ENCODE measurements around the gene TEKTIP1. TPM values are rescaled to one million over a fixed set of nuclear protein-coding genes. Genes with fewer than 3 reads are reported as not detected.

Gene TEKTIP1
- 1 to 10 TPM in 1 of 2 donors, under 1 TPM in 1; 0.90 to 2.6 TPM for total RNA-seq
- long read RNA-seq, donor 1 = 0 reads
- long read RNA-seq, donor 2 = 0 reads

DNA sequence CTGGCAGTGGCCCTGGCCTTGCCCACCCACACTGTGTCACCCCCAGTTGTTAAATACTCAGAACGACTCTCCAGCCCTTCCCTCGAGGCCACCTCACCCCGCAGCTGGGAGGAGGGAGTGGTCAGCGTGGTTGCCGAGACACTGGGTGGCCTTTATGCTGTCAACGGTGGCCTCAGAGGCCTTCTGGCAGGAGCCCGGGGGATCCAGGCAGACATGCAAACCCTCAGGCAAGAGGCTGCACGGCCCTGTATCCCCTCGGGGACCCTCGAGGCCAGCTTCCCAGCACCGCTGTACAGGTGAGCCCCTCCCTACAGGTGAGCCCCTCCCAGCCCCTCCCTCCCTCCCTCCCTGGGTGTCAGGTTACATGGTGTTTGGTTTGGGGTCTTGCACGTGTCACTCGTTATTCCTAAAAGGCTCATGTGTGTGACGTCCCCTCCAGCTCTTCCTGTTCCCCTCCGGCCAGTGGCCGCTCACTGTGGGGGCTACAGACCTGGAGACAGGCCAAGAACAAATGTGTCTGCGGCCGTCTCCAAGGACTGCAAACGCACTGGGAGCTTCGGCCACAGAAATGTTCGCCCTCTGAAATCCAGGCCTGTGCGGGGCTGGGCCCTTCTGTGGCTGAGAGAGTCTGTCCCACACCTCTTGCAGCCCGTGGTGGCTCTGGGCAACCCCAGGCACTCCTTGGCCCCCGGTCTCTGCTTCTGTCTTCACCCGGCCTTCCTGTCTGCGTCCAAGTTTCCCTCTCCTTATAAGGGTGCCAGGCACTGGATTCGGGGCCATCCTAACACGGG is at the start of gene TEKTIP1:
Gene TEKTIP1 (plus strand): TSS at position 210 of the 791 bp plus-strand sequence. CDS start 4 bp downstream, at position 214.
- DNase-seq (ENCODE audit: low spot score) = no peak
- intact Hi-C loops (cut with DNase I) = no loop called here

DNA sequence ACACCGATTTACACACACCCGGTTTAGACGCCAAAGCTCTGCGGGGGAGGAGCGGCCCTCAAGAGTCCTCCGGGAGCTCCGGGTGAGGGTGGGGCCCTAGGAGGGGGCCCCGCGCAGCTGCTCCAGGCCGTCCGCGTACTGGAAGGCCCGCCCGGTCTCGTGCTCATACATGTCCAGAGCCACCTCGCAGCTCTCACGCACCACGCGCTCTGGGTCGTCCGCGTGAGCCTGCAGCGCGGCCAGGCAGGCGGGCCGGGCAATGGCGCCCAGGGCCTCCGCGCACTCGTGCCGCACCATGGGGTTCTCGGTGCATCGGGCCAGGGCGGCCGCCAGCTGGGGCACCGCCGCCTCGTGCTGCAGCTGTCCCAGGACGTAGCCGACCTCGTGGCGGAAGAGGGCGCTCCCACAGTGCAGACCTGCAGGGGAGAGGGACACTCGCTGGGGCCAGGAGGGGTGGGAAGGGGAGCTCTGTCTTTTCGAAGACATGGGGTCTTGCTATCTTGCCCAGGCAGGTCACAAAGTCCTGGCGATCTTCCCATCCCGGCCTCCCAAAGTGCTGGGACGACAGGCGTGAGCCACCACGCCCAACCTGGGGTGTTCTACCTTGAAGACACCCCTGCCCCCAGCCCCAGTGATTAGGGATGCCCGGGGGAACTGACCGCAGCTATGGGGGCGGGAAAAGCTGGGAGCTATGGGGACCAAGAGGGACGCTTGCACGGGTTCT is 47.4 kb upstream of the TEKTIP1 start:
- intact Hi-C loops (cut with DNase I) = no loop called here
- DNase-seq (ENCODE audit: low spot score) = no peak

DNA sequence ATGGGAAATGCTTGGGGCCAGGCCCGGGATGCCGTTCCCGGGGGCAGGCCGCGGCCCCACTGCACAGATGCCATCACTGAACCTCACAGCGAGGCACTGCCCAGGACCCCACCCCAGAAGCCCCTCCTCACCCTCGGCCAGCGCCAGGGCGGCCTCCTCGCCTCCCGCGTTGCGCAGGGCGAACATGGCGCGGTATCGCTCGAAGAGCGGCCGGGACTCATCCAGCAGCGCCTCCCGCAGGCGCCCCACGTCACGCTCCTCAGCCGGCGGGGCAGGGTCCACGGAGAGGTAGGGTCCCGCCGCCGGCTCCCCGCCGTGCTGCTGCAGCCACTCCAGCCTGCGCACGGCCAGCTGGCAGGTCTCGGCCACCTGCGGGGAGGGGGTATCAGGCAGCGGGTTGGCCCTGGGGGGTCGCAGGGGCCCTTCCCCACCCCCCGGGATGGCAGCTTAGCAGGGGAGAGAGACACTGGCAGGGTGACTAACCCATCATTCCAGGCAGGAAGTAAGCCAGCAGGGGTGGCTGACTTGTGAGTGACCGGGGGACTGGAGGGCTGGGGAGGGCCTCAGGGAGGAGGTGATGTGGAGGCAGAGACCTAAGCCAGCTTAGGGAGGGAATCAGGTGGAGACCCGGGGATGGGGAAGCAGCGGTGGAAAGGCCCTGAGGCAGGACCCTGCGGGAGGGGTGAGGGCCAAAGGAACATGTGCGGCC is 46.7 kb upstream of the TEKTIP1 start:
- DNase-seq (ENCODE audit: low spot score) = no peak
- intact Hi-C loops (cut with DNase I) = no loop called here

DNA sequence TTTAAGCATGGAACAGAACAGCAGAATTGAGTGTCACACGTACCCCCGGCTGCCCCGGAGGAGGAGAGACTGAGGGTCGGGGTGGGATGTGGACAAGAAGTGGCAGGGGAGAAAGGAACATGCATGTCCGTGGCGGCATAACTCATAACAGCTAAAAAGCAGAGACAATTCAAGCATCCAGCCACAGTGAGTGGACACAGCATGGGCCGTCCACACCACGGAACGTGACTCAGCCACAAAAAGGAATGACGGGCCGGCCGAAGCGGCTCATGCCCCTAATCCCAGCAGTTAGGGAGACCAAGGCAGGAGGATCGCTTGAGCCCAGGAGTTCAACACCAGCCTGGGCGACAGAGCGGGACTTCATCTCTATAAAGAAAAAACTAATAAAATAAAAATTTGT is 46.1 kb upstream of the TEKTIP1 start:
- DNase-seq (ENCODE audit: low spot score) = no peak
- intact Hi-C loops (cut with DNase I) = no loop called here

DNA sequence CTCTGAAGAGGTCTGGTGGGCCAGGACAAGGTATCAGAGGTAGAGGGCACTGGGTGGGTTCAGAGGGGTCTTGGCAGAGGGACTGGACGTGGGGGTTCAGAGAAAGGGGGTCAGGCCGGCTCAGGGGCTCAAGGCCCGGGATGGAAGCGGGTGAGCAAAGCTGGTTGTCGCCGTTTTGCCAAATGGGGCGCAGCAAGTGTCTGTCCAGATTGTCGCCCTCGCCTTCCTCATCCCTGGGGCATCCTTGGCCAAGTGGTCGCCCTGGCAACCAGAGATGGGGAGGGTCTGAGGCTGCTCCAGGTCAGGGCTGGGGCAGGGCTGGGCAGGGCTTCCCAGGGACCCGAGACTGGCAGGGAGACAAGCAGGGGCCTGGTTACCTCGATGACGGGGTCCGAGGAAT is 45.3 kb upstream of the TEKTIP1 start:
- DNase-seq (ENCODE audit: low spot score) = no peak
- intact Hi-C loops (cut with DNase I) = no loop called here

DNA sequence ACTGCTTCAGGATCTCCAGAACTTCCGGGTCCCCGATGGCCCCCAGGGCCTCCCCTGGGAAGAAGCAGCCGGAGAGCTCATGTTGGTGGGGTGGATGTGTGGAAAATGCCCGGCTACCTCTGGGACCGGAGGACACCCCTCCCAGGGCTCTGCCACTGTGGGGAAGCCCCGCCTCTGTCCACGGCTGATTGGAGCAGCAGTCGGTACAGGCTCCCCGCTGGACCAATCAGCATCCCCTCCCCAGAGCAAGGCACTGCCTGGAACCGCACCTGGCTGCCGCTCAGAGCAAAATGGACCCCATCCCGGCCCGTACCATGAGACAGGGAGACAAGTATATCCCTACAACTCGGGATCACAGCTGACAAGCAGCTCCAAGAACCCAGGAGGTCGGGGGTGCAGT is 44.9 kb upstream of the TEKTIP1 start:
- intact Hi-C loops (cut with DNase I) = no loop called here
- no peak for DNase-seq (ENCODE audit: low spot score)

DNA sequence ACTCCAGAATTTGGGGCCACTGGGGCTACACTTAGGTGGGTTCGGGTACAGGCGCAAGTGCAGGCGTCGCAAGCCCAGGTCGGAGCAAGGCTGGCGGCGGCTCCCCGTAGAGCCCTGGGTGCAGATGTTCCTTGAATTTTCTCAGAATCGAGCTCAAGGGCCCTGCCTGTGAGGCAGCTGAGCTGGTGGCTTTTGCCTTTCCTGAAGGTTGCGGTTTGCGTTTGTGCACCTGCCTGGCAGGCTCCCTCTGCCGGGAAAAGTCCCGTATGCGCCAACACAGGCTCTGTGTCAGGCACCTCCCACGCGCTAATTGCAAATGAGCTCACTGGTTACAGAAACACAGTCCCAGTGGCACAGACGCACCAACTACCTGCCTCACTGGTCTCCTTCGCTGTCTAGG is 44.4 kb upstream of the TEKTIP1 start:
- intact Hi-C loops (cut with DNase I) = no loop called here

DNA sequence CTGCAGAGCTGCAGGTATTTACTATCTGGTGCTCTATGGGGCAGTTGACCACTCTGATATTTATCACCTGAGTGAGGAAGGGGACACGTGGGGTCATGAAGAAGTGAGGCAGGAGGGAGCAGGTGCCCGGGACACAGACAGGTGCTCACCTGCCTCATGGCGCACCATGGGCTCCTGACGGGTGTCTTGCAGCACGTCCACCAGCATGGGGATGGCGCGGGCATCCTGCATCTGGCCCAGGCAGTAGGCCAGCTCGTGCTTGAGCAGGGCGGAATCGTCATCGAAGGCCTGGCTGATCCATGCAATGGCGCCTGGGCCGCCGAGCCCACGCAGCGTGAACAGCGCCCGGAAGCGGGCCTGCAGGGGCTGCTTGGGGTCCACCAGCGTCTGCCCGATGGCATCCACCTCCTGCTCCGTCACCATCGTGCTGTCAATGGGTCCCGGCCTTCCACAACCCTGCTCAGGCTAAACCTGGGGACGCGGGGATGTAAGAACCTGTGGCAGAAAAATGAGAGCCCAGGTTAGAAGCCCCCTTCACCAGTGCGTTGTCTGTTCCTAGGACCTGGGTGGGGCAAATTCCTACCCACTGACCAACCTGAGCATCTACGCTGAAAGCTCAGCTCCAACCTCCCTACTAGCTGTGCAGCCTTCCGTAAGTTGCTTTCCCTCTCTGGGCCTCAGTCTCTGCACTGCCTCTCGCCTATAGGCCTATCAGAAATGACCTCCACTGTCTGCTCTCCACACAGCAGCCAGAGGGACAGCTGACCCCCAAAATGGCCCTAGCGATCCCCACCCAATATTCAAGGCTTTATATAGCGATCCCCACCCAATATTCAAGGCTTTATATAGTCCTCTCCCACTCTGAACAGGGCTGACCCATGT is 42.3 kb upstream of the TEKTIP1 start:
- DNase-seq (ENCODE audit: low spot score) = no peak
- intact Hi-C loops (cut with DNase I) = no loop called here

More for the DNA sequence above, 44.4 kb upstream of the TEKTIP1 start:
- no peak for DNase-seq (ENCODE audit: low spot score)

DNA sequence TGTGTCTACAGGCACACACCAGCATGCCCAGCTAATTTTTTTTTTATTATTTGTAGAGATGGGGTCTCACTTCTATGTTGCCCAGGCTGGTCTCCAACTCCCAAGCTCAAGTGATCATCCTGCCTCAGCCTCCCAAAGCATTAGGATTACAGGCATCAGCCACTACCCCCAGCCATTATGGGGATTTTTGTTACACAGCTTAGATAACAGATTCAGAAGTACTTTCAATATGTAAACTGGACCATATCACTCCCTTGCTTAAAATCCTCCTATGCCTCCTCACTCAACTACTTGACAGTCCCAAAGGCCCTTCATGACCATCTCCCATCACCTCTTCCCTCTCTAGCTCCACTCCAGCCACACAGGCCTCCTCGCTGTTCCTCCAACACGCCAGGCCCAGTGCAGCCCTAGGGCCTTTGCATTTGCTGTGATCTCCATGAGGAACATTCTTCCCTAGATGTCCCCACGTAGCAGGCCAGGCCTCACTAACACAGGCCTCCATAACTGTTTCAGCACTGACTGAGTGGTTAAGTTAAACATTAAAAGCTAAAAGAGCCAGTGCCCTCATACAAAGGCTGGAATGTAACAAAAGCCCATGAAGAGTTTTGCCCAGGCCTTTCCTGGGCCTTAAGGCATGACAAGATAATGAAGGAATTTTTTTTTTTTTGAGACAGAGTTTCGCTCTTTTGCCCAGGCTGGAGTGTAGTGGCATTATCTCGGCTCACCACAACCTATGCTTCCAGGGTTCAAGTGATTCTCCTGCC is 41.0 kb upstream of the TEKTIP1 start:
- no peak for DNase-seq (ENCODE audit: low spot score)
- intact Hi-C loops (cut with DNase I) = no loop called here

DNA sequence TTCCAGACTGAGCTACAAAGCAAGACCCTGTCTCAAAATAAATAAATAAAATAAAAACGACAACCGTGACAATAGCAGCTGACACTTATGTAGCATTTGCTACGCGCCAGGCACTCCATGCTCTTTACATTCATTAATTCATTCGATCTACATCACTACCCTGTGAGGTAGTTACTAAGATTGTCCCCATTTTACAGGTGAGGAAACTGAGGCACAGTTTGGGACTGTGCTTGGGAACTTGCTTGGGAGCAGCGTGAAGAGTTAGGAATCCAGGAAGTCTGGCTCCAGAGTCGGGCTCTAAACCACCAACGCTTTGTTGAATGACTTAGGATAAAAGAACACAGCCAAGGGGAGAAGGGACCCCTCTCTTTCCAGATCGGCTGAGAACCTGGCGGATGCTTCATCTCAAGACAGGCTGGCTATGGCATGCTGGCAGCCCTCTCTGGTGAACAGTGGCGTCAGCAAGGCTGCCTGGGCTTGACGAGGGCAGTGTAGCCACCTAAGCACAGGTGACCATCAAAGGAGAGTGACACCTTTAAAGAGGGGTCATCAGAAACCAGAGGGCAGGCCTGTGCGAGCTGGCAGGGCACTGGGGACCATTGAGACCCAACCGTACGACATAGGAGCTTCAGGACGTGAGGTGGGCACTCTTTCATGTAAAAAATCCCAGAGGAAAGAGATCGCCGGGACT is 39.1 kb upstream of the TEKTIP1 start:
- DNase-seq (ENCODE audit: low spot score) = no peak
- intact Hi-C loops (cut with DNase I) = no loop called here

DNA sequence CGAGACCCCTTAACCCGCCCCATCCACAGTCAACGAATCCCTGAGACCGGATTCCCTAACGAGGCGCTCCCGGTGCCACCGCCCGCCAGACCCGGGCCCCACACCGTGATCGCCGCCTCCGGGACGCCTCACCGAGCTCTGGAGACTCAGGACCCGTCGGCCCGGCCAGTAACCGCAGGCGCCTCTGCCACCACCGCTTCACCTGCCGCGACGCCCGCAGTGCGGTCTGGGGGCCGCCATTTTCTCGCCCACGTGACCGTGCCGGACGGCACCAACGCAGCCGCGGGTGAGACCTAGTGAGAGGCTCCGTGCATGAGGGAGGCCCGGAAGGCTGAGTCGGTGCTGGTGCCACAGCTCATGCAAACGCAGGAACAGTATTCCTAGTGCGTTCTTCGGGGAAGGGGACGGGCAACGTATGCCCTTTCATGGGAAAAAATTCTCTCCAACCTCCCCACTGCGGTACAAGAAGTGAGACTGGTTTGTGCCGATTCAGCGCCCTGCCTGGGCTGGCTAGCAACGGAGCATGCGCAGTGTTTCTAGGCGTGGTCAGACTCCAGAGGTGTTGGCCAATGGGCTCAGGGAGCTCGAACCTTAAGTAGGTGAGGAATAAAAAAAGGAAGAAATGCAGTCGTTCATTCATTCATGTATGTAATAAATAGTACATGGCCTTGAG is 38.4 kb upstream of the TEKTIP1 start, which contains the start of gene DOHH:
Gene DOHH (minus strand): TSS at position 246 of the 673 bp plus-strand sequence. CDS start 3,860 bp downstream, outside the sequence.
- intact Hi-C loops (cut with DNase I) = no loop called here
- DNase-seq (ENCODE audit: low spot score) = peak; percentile 98

DNA sequence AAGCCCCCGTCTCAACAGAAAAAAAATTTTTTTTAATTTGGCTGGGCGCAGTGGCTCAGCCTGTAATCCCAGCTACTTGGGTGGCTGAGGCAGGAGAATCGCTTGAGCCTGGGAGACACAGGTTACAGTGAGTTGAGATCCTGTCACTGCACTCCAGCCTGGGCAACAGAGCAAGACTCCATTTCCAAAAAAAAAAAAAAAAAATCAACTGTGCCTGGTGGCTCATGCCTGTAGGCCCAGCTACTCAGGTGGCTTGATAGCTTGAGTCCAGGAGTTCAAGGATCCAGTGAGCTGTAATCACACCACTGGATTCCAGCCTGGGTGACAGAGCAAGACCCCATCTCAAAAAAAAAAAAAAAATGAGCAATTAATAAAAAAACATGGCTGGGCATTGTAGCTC is 37.2 kb upstream of the TEKTIP1 start:
- intact Hi-C loops (cut with DNase I) = no loop called here
- DNase-seq (ENCODE audit: low spot score) = no peak

DNA sequence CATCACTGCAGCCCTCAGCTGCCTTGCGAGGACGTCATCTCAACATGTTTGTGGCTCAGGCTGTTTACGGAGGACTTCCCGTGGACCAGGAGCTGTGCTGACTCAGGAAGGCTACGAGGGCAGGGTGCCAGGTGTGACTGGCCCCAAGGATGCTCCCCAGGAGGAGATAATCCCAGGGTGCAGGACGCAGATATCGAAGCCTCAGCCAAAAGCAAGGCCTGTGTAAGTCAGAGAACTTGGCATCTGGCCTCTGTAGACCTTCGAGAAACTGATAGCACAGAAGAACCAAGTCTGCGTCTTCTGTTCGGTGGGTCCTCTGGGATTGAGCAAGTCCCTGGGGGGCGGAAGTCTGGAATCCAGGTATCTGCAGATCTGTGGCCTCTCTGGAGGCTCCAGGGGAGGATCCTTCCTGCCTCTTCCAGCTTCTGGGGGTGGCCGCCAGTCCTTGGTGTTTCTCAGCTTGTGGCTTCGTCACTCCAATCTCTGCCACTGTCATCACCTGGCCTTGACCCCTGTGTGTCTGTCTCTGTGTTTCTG is 35.9 kb upstream of the TEKTIP1 start:
- intact Hi-C loops (cut with DNase I) = no loop called here
- DNase-seq (ENCODE audit: low spot score) = no peak

DNA sequence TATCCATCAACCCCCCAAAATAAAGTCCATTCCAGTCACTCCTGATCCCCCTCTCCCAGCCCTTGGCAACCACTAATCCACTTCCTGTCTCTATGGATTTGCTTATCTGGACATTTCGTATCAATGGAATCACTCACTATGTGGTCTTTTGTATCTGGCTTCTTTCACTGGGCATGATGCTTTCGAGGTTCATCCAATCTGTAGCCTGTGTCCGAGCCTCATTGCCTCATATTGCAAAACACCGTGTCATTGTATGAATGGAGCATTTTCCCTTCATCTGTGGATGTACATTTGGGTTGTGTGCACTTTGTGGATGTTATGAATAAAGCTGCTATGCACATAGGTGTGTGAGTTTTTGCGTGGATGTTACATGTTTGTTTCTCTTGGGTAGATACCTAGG is 34.2 kb upstream of the TEKTIP1 start:
- no peak for DNase-seq (ENCODE audit: low spot score)
- intact Hi-C loops (cut with DNase I) = no loop called here

DNA sequence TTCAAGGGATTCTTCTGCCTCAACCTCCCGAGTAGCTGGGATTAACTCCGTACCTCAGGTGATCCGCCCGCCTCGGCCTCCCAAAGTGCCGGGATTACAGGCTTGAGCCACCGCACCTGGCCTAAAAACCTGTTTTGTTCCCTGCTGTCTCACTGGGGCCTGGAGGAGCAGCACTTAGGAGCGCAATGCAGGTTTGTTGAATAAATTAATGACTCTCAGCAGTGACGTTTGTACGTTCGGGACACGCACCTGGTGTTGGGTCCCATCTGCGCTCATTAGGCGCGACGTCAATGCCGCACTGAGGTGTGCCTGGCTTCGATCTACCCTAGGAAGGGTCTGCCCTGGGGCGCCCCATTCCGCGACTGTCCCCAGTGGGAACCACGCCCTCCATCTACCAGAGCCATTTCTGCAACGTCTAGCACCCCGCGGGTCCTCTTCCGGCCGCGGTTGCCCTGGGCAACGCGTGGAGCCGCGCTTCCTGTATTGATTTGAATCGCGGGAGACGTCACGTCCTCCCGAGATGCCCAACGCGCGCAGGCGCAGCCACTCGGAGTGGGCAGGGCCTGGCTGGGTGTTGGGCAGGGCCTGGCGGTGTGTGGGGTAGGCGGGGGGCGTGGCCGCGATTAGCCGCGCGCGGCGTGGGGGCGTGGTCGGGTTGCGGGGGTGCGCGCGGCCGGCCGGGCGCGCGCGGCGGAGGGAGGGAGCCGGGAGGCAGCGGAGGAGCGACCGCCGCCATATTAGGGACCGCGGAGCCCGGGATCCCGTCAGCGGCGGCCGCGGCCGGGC is 33.2 kb upstream of the TEKTIP1 start, which contains the start of gene FZR1:
Gene FZR1 (plus strand): TSS at position 714 of the 786 bp plus-strand sequence. CDS start 16,679 bp downstream, outside the sequence.
- intact Hi-C loops (cut with DNase I) = no loop called here
- peak; percentile 100 for DNase-seq (ENCODE audit: low spot score)
